Activated CD4-positive, alpha-beta T cell treated with anti-CD3 and anti-CD28 coated beads, Interleukin-2, amount 50 U/mL, for 1 hour (primary cell): Measurements from ENCODE around the gene TLR1.
"Not testable (repeated sequence)": the region's sequence is repeated elsewhere in the genome, so short reads cannot be mapped to it uniquely, and the experiment has no call there.

ENCODE experiments used
- DNase-seq: peaks from one replicate; pipeline ENCODE4 v3.0.0-alpha.2; 2020

The TLR1 gene

GRCh38 chr4:38770281-38770680 lies 34.3 kb downstream of the TLR1 start:
- not testable (repeated sequence) for DNase-seq

GRCh38 chr4:38769857-38770256 lies 34.7 kb downstream of the TLR1 start:
- no peak for DNase-seq

- DNase-seq: no peak
Measured at GRCh38 chr4:38769441-38769840, 35.1 kb downstream of the TLR1 start.

GRCh38 chr4:38768968-38769394 lies 35.6 kb downstream of the TLR1 start:
- no peak for DNase-seq

- DNase-seq: not testable (repeated sequence)
Measured at GRCh38 chr4:38766940-38767339, 37.7 kb downstream of the TLR1 start.

GRCh38 chr4:38765382-38765781 lies 39.2 kb downstream of the TLR1 start:
- DNase-seq: no peak

GRCh38 chr4:38764277-38764676 lies 40.3 kb downstream of the TLR1 start:
- no peak for DNase-seq

GRCh38 chr4:38762560-38762959 lies 42.0 kb downstream of the TLR1 start:
- no peak for DNase-seq

- DNase-seq: no peak
Measured at GRCh38 chr4:38759790-38760122, 44.8 kb downstream of the TLR1 start.

- DNase-seq: peak; percentile 61
Measured at GRCh38 chr4:38759113-38759789, 45.3 kb downstream of the TLR1 start.

- DNase-seq: no peak
Measured at GRCh38 chr4:38757945-38758600, 46.5 kb downstream of the TLR1 start.

GRCh38 chr4:38752941-38753806 lies 51.4 kb downstream of the TLR1 start:
- no peak for DNase-seq

- no peak for DNase-seq
Measured at GRCh38 chr4:38752372-38752940, 52.1 kb downstream of the TLR1 start.

GRCh38 chr4:38751341-38752010 lies 53.1 kb downstream of the TLR1 start:
- no peak for DNase-seq

- DNase-seq: no peak
Measured at GRCh38 chr4:38749336-38749735, 55.3 kb downstream of the TLR1 start.

GRCh38 chr4:38747629-38748028 lies 57.0 kb downstream of the TLR1 start:
- no peak for DNase-seq
